Right atrium auricular region (tissue), 2 donors: ENCODE results near the gene SRPX2. TPM values are rescaled to one million over a fixed set of nuclear protein-coding genes. Genes with fewer than 3 reads are reported as not detected.

ENCODE experiments used
- DNase-seq: peaks from one replicate; pipeline ENCODE4 v3.0.0-alpha.2; 2019; ENCODE audit warnings: low spot score
- H3K27ac ChIP-seq, 2 donors: fragments of 200-600 bp; sonication (generic); 1 replicate in 1 of 2; 2 replicates in 1 of 2; pipeline ENCODE4 v1.5.1; 2016 to 2019
- H3K27me3 ChIP-seq, 2 donors: fragments of 200-600 bp; sonication (generic); one replicate each; pipeline versions ENCODE4 v1.5.1 to v1.6.0; 2017 to 2019
- H3K36me3 ChIP-seq: fragments of 200-600 bp; sonication (generic); one replicate; pipeline ENCODE4 v1.5.1; 2016
- H3K4me1 ChIP-seq, 2 donors: fragments of 200-600 bp; sonication (generic); one replicate each; pipeline versions ENCODE4 v1.5.1 to v1.6.0; 2017 to 2019
- H3K4me3 ChIP-seq, 2 donors: fragments of 200-600 bp; sonication (generic); 1 replicate in 1 of 2; 2 replicates in 1 of 2; pipeline ENCODE4 v1.5.1; 2017 to 2019; ENCODE audit warnings: mild to moderate bottlenecking in 1 of 2, moderate library complexity in 1 of 2
- H3K9me3 ChIP-seq, 2 donors: fragments of 200-600 bp; sonication (generic); one replicate each; pipeline ENCODE4 v1.5.1; 2019
- total RNA-seq, 2 donors: library from RNA; depleted of rRNA; stranded (reverse); fragments of >200 nt; gene quantifications; one replicate each; pipeline ENCODE4 v1.1.0, GENCODE V29; 2016
- TF ChIP-seq, protein P1 (sequence below), 2 donors: fragments of 200-600 bp; sonication (generic); IDR thresholded peaks; one replicate each; pipeline ENCODE4 v1.5.1; 2019; ENCODE audit warnings: antibody characterized with exemption in 2 of 2

Gene SRPX2
- total RNA-seq, 2 donors from 2014 or later = 14.9 to 15.3 TPM

DNA sequence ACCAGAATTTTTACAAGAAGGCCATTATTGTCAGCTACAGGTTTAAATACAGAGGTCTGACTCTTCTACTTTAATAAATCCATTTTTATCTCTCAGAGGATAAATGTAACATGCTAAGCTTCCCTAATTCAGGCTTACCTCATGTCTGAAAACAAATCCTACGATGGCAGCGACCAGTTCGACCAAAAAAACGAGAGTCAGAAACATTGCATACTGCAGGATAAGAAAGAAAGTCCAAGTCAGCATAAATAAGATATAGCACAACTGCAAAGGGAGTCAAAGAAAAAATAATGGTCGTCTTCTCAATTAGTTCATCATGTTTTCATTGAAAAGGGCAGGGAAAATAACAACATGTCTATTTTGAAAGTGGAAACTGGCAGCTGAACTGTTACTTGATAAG lies 9.0 kb upstream of the SRPX2 start:
- H3K27ac ChIP-seq = no peak overlapping the region
- H3K4me3 ChIP-seq = no peak overlapping the region
- no peak for DNase-seq
- H3K4me1 ChIP-seq = no peaks in the 10 kb centered on the region
- no peaks in the 10 kb centered on the region for H3K9me3 ChIP-seq
- no peaks in the 10 kb centered on the region for H3K27me3 ChIP-seq
- TF ChIP-seq, protein P1, sequence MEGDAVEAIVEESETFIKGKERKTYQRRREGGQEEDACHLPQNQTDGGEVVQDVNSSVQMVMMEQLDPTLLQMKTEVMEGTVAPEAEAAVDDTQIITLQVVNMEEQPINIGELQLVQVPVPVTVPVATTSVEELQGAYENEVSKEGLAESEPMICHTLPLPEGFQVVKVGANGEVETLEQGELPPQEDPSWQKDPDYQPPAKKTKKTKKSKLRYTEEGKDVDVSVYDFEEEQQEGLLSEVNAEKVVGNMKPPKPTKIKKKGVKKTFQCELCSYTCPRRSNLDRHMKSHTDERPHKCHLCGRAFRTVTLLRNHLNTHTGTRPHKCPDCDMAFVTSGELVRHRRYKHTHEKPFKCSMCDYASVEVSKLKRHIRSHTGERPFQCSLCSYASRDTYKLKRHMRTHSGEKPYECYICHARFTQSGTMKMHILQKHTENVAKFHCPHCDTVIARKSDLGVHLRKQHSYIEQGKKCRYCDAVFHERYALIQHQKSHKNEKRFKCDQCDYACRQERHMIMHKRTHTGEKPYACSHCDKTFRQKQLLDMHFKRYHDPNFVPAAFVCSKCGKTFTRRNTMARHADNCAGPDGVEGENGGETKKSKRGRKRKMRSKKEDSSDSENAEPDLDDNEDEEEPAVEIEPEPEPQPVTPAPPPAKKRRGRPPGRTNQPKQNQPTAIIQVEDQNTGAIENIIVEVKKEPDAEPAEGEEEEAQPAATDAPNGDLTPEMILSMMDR (IDR thresholded peaks at IDR 0.05) = no peak
- H3K36me3 ChIP-seq = no peaks in the 10 kb centered on the region

DNA sequence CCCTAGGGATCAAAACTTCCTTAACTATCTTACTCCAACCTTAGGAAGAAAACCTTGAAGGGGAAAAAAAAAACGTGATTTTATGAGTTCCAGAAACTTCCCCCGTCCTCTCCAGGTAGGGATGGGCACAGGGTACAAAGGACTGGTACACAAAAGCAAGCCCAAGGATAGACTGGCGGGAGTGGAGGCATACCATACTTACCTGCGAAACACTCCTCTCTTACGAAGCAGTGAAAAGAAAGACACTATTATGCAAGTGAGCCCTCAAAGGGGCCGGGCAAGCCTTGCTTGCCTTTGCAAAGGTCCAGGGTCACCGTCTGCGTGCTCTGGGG lies 8.0 kb upstream of the SRPX2 start:
- H3K27me3 ChIP-seq = no peaks in the 10 kb centered on the region
- peak overlapping the region; percentile 55 to 64 for H3K27ac ChIP-seq
- H3K36me3 ChIP-seq = no peaks in the 10 kb centered on the region
- H3K4me3 ChIP-seq = peak overlapping the region; percentile 52 to 58
- no peak for DNase-seq
- no peaks in the 10 kb centered on the region for H3K4me1 ChIP-seq
- H3K9me3 ChIP-seq = no peaks in the 10 kb centered on the region
- TF ChIP-seq, protein P1 (IDR thresholded peaks at IDR 0.05) = no peak

DNA sequence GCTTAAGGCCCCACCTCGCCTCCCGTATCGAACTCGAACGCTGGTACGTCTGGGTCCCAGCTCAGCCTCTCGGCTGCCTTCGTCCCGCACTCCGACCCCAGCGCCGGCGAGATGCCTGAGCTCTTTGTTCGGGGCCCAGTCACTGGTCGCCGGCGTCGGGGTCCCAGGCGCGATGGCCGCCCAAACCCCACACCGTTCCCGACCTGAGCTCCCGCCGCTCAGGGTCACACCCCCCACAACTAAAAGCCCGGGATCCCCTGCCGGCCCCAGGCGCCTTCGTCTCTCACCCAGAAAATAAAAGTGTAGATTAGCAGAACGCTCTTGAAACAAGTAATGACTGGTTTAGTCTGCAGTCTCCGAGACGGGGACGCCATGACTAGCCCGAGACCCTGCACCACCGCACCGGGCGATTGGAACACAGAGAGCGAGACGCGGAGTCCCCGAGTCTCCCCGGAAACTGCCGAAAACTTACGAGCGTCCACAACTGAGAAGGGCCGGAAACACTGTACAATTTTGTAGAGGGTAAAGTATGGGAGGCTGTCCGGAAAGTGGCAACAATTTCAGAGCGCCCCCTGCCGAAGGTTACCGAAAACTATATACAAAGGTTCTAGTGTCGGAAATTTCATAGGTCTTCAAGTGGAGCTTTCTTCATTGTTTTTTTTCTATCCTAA lies 7.5 kb upstream of the SRPX2 start, which contains the start of gene TSPAN6:
Gene TSPAN6 (minus strand): TSS at position 486 of the 671 bp plus-strand sequence. CDS start 112 bp downstream, at position 374.
- Histone ChIP-seq H3K4me1 (no peaks in the 10 kb centered on the region), H3K36me3 (no peaks in the 10 kb centered on the region), H3K27me3 (no peaks in the 10 kb centered on the region), H3K9me3 (no peaks in the 10 kb centered on the region), H3K4me3 (peak within 1 kb of the TSS; percentile 52 to 58), H3K27ac (peak within 1 kb of the TSS; percentile 55 to 64)
- DNase-seq = peak; percentile 83
- TF ChIP-seq, protein P1 (IDR thresholded peaks at IDR 0.05) = peak in 1 of 2 donors; percentile 63

DNA sequence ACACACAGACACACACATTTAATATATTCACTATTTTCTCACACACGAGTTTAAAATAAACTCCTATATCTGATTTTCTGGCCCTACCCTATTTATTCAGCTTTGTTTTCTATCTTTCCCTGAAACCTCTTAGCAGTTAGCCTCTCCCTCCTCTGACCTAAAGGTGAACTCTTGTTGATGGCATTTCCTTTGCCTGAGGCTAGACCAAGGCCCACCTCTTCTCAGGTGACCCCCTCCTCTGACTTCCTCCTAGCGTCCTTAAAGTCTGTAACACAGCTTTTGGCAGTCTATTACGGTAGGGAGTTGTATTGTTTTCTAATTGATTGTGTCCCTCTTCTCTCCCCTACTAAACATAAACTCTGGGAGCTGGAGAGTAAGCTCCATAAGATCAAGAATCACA lies 1.7 kb upstream of the SRPX2 start:
- no peaks in the 10 kb centered on the region for H3K4me1 ChIP-seq
- H3K4me3 ChIP-seq = no peak overlapping the region
- TF ChIP-seq, protein P1 (IDR thresholded peaks at IDR 0.05) = no peak
- no peak overlapping the region for H3K27ac ChIP-seq
- H3K36me3 ChIP-seq = no peaks in the 10 kb centered on the region
- no peaks in the 10 kb centered on the region for H3K9me3 ChIP-seq
- no peaks in the 10 kb centered on the region for H3K27me3 ChIP-seq
- no peak for DNase-seq

DNA sequence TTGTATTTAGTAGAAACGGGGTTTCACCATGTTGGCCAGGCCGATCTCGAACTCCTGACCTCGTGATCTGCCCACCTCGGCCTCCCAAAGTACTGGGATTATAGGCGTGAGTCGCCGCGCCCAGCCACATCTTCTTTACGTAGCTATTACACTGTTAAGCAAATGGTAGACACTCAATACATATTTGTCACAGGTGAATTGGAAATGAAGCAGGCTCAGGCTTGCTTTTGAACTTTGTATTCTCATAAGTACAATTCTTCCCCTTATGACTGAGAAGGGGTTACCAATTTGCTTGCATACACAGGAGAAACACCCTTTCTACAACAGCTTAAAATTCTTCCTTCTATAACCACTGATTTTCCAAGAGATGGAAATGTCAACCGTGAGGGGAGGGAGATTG lies 787 bp upstream of the SRPX2 start:
- peak overlapping the region in 1 of 2 donors; percentile 53 for H3K27ac ChIP-seq

More for the DNA sequence above, 787 bp upstream of the SRPX2 start:
- DNase-seq = no peak
- H3K27me3 ChIP-seq = no peaks in the 10 kb centered on the region
- H3K9me3 ChIP-seq = no peaks in the 10 kb centered on the region
- H3K4me3 ChIP-seq = no peak overlapping the region
- no peaks in the 10 kb centered on the region for H3K4me1 ChIP-seq
- TF ChIP-seq, protein P1 (IDR thresholded peaks at IDR 0.05) = no peak
- no peaks in the 10 kb centered on the region for H3K36me3 ChIP-seq
